Measurements from ENCODE around the gene LRP8. TPM values are rescaled to one million over a fixed set of nuclear protein-coding genes. Genes with fewer than 3 reads are reported as not detected.
"Not testable (repeated sequence)": the region's sequence is repeated elsewhere in the genome, so short reads cannot be mapped to it uniquely, and the experiment has no call there.

LRP8 gene
- total and polyA plus RNA-seq, 2 donors (not counting 3 experiments of a cell fraction or from before 2014, with no cell fraction given): 40.9 to 62.2 TPM

GRCh38 chr1:53206735-53207379 is 121.0 kb downstream of the LRP8 start:
- Histone ChIP-seq H3K9ac (replicated peaks; ENCODE audit: extremely low read depth, insufficient read depth, low read length) (no peak overlapping the region), H3K4me1 (ENCODE audit: control insufficient read depth, extremely low read depth, insufficient read depth, low read length) (no peaks in the 10 kb centered on the region), H3K4me3 (replicated peaks in 1 of 3; ENCODE audit: insufficient read depth in 1 of 3, low read depth in 1 of 3, low read length in 3 of 3) (no peak overlapping the region), H3K4me2 (ENCODE audit: insufficient read depth, low read length) (no peak overlapping the region), H2AFZ (ENCODE audit: low read depth, low read length) (no peak overlapping the region), H3K27ac (ENCODE audit: insufficient read depth, low read depth, low read length) (no peak overlapping the region), H3K9me1 (replicated peaks; ENCODE audit: control insufficient read depth, extremely low read depth, insufficient read depth, low read length) (no peaks in the 10 kb centered on the region), H3K27me3 (ENCODE audit: control insufficient read depth in 2 of 2, insufficient read depth in 2 of 2, low read length in 2 of 2) (no peaks in the 10 kb centered on the region), H3K9me3 (replicated peaks; ENCODE audit: control insufficient read depth, insufficient read depth, low read length) (no peaks in the 10 kb centered on the region), H3K36me3 (ENCODE audit: control insufficient read depth in 2 of 2, extremely low read depth in 1 of 2, insufficient read depth in 2 of 2, low read length in 2 of 2) (peaks cover 9 to 20% of the 10 kb centered on the region in 2 experiments), H4K20me1 (replicated peaks; ENCODE audit: control insufficient read depth, extremely low read depth, insufficient read depth, low read length) (no peaks in the 10 kb centered on the region), H3K79me2 (ENCODE audit: control insufficient read depth, insufficient read depth, low read length) (no peaks in the 10 kb centered on the region)
- CTCF ChIA-PET: no interaction called here
- POLR2A ChIA-PET: no interaction called here
- DNase-seq (ENCODE audit: low read depth, low spot score) (no peak), FAIRE-seq (no peak)
- no TSS peak for BruUV-seq (replicated peaks)
- dilution Hi-C loops (cut with MboI; ENCODE audit: extremely low pct_ligation_motif_present, low sequenced_read_pairs): no loop called here
- no peak for TF ChIP-seq POLR2A (IDR thresholded peaks at IDR 0.05; ENCODE audit: low read depth, low read length)
- no peak for TF ChIP-seq MYC (IDR thresholded peaks at IDR 0.05; ENCODE audit: low read depth, low read length)
- TF ChIP-seq FOS (IDR thresholded peaks at IDR 0.05; ENCODE audit: borderline replicate concordance, insufficient read depth, low read length): no peak
- no peak for TF ChIP-seq JUN (IDR thresholded peaks at IDR 0.05; ENCODE audit: borderline replicate concordance, insufficient read depth, insufficient read length, low read depth)
- TF ChIP-seq CTCF (IDR thresholded peaks at IDR 0.05; ENCODE audit: extremely low read depth in 1 of 2, insufficient read depth in 1 of 2, low read depth in 1 of 2, low read length in 2 of 2): no peak
- no peak for TF ChIP-seq MAX (IDR thresholded peaks at IDR 0.05; ENCODE audit: insufficient read depth, insufficient read length)
- no peak for TF ChIP-seq POLR2AphosphoS5 (IDR thresholded peaks at IDR 0.05; ENCODE audit: insufficient read depth, low read depth, low read length)
- TF ChIP-seq EZH2 (IDR thresholded peaks at IDR 0.05; ENCODE audit: borderline replicate concordance, low read depth, low read length, severe bottlenecking): no peak
- TF ChIP-seq GATA2 (IDR thresholded peaks at IDR 0.05; ENCODE audit: insufficient read depth, insufficient read length, low read depth, low read length): no peak
- intact Hi-C loops (cut with micrococcal nuclease): no loop called here

- H3K4me3 ChIP-seq (replicated peaks in 1 of 3; ENCODE audit: insufficient read depth in 1 of 3, low read depth in 1 of 3, low read length in 3 of 3); BruUV-seq (replicated peaks); POLR2A ChIA-PET; CTCF ChIA-PET; intact Hi-C loops (cut with micrococcal nuclease); H3K27ac ChIP-seq (ENCODE audit: insufficient read depth, low read depth, low read length); DNase-seq (ENCODE audit: low read depth, low spot score); H3K9ac ChIP-seq (replicated peaks; ENCODE audit: extremely low read depth, insufficient read depth, low read length); H4K20me1 ChIP-seq (replicated peaks; ENCODE audit: control insufficient read depth, extremely low read depth, insufficient read depth, low read length); FAIRE-seq; H3K27me3 ChIP-seq (ENCODE audit: control insufficient read depth in 2 of 2, insufficient read depth in 2 of 2, low read length in 2 of 2); H3K4me1 ChIP-seq (ENCODE audit: control insufficient read depth, extremely low read depth, insufficient read depth, low read length); H3K9me3 ChIP-seq (replicated peaks; ENCODE audit: control insufficient read depth, insufficient read depth, low read length); H3K9me1 ChIP-seq (replicated peaks; ENCODE audit: control insufficient read depth, extremely low read depth, insufficient read depth, low read length); H3K79me2 ChIP-seq (ENCODE audit: control insufficient read depth, insufficient read depth, low read length); dilution Hi-C loops (cut with MboI; ENCODE audit: extremely low pct_ligation_motif_present, low sequenced_read_pairs); H3K4me2 ChIP-seq (ENCODE audit: insufficient read depth, low read length); H2AFZ ChIP-seq (ENCODE audit: low read depth, low read length): not testable (repeated sequence)
- peaks cover 9 to 20% of the 10 kb centered on the region in 2 experiments for H3K36me3 ChIP-seq (ENCODE audit: control insufficient read depth in 2 of 2, extremely low read depth in 1 of 2, insufficient read depth in 2 of 2, low read length in 2 of 2)
Measured at GRCh38 chr1:53206083-53206685, 121.7 kb downstream of the LRP8 start.
